ENCODE results near the gene AARSD1.

- no peak for TF ChIP-seq FOXA1 (IDR thresholded peaks at IDR 0.05)
- no peak for TF ChIP-seq FOXM1 (IDR thresholded peaks at IDR 0.05; ENCODE audit: borderline replicate concordance)
- TF ChIP-seq BHLHE40 (IDR thresholded peaks at IDR 0.05; ENCODE audit: borderline replicate concordance): no peak
- TF ChIP-seq SUZ12 (IDR thresholded peaks at IDR 0.05): no peak
- TF ChIP-seq ARNT (IDR thresholded peaks at IDR 0.05): no peak
- TF ChIP-seq ZNF384 (IDR thresholded peaks at IDR 0.05): no peak
- TF ChIP-seq L3MBTL2 (conservative IDR thresholded peaks at IDR 0.05): no peak
- no peak for TF ChIP-seq FOXK2 (IDR thresholded peaks at IDR 0.05)
- no peak for TF ChIP-seq SP1 (IDR thresholded peaks at IDR 0.05)
- TF ChIP-seq LEF1 (IDR thresholded peaks at IDR 0.05; ENCODE audit: borderline replicate concordance): no peak
- TF ChIP-seq NFRKB (IDR thresholded peaks at IDR 0.05): no peak
Observed at GRCh38 chr17:42979511-42980273, 15.4 kb upstream of the AARSD1 start, which contains the start of gene PTGES3L.
